A673 (cell line): Measurements from ENCODE around the gene ADAMTS14. TPM values are rescaled to one million over a fixed set of nuclear protein-coding genes. Genes with fewer than 3 reads are reported as not detected.

Experiments
- BruUV-seq: library from RNA; stranded (reverse); fragments of 400-500 nt; replicated peaks from 2 replicates; lab custom pipeline; 2021; lab: Mats Ljungman, UMichigan
- CTCF ChIA-PET: fragments of 300-600 bp; sonication (Branson Sonifier 250); formaldehyde crosslinking; loops from one replicate; lab custom pipeline; 2022; ENCODE audit warnings: antibody characterized with exemption; lab: Charles Lee
- POLR2A ChIA-PET: fragments of 300-600 bp; sonication (Branson Sonifier 250); formaldehyde crosslinking; loops from one replicate; lab custom pipeline; 2022; ENCODE audit warnings: antibody characterized with exemption; ENCODE audit not compliant: low non-redundant PET; lab: Charles Lee
- DNase-seq: peaks from one replicate; pipeline ENCODE4 v3.0.0-alpha.2; 2015; ENCODE audit warnings: low spot score
- H3K27ac ChIP-seq: fragments of 200-600 bp; sonication (generic); 2 replicates; pipeline ENCODE4 v1.5.1; 2016; ENCODE audit warnings: mixed run types, low read depth, mild to moderate bottlenecking, mixed read lengths, antibody characterized with exemption, low read length; ENCODE audit not compliant: poor library complexity, severe bottlenecking
- H3K27me3 ChIP-seq: fragments of 200-600 bp; sonication (generic); replicated peaks from 2 replicates; pipeline ENCODE4 v1.6.1; 2017; ENCODE audit warnings: mixed run types, low read depth, mild to moderate bottlenecking, mixed read lengths, antibody characterized with exemption, low read length; ENCODE audit not compliant: insufficient read depth, poor library complexity
- H3K36me3 ChIP-seq: fragments of 200-600 bp; sonication (generic); 2 replicates; pipeline ENCODE4 v1.6.1; 2016; ENCODE audit warnings: mixed run types, mild to moderate bottlenecking, mixed read lengths, antibody characterized with exemption, low read length; ENCODE audit not compliant: insufficient read depth, poor library complexity, severe bottlenecking
- H3K4me1 ChIP-seq: fragments of 200-600 bp; sonication (generic); 2 replicates; pipeline ENCODE4 v1.6.1; 2017; ENCODE audit warnings: mixed run types, mild to moderate bottlenecking, mixed read lengths, antibody characterized with exemption, low read length; ENCODE audit not compliant: insufficient read depth, poor library complexity, severe bottlenecking
- H3K4me3 ChIP-seq: fragments of 200-600 bp; sonication (generic); 2 replicates; pipeline ENCODE4 v1.5.1; 2016; ENCODE audit warnings: low read depth, mixed run types, mild to moderate bottlenecking, mixed read lengths, low read length; ENCODE audit not compliant: poor library complexity, severe bottlenecking
- H3K9me3 ChIP-seq: fragments of 200-600 bp; sonication (generic); 2 replicates; pipeline ENCODE4 v1.6.1; 2016; ENCODE audit warnings: mixed run types, low read depth, mild to moderate bottlenecking, mixed read lengths, antibody characterized with exemption, low read length; ENCODE audit not compliant: poor library complexity, severe bottlenecking
- EZH2 ChIP-seq: fragments of 200-600 bp; sonication (generic); IDR thresholded peaks from 2 replicates; pipeline ENCODE4 v1.6.1; 2017; ENCODE audit warnings: borderline replicate concordance, low read depth, mild to moderate bottlenecking, mixed read lengths, antibody characterized with exemption, low read length; ENCODE audit not compliant: poor library complexity, severe bottlenecking
- intact Hi-C: fragments of 100-400 bp; cut with micrococcal nuclease; formaldehyde crosslinking; loops from one replicate; pipeline ENCODE4 v1.10.0; 2022; ENCODE audit not compliant: unreplicated experiment
- total RNA-seq: library from RNA; stranded (reverse); gene quantifications from 2 replicates; pipeline ENCODE4 v1.2.3, GENCODE V29; 2021
- TF ChIP-seq, protein P1 (sequence below): fragments of 300-800, 200-600 bp; sonication (generic); conservative IDR thresholded peaks from 2 replicates; pipeline ENCODE4 v1.5.1; 2017; ENCODE audit warnings: low read depth, mild to moderate bottlenecking, antibody characterized with exemption, low read length, moderate library complexity, mixed read lengths

ADAMTS14 gene
- total RNA-seq, 1 experiment from 2014 or later: 0.21 TPM

DNA sequence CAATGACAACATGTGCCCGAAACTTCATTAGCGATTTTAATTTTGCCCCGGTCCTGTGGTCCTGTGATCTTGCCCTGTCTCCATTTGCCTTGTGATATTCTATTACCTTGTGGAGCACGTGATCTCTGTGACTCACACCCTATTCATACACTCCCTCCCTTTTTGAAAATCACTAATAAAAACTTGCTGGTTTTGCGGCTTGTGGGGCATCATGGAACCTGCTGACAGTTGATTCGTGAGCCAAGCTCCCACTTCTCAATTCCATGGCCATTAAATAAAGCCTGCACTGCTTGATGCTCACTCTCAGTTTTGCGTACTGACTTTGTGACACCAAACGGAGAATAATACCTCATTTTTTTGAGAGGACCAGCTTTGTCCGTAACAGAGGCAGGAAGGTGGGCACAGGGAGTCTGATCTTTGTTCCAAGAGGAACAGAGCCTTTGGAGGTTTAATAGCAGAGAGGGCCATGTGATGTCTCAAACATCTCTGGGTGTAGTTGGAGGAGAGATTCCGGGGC lies 3.8 kb upstream of the ADAMTS14 start:
- BruUV-seq: no TSS peak
- TF ChIP-seq, protein P1, sequence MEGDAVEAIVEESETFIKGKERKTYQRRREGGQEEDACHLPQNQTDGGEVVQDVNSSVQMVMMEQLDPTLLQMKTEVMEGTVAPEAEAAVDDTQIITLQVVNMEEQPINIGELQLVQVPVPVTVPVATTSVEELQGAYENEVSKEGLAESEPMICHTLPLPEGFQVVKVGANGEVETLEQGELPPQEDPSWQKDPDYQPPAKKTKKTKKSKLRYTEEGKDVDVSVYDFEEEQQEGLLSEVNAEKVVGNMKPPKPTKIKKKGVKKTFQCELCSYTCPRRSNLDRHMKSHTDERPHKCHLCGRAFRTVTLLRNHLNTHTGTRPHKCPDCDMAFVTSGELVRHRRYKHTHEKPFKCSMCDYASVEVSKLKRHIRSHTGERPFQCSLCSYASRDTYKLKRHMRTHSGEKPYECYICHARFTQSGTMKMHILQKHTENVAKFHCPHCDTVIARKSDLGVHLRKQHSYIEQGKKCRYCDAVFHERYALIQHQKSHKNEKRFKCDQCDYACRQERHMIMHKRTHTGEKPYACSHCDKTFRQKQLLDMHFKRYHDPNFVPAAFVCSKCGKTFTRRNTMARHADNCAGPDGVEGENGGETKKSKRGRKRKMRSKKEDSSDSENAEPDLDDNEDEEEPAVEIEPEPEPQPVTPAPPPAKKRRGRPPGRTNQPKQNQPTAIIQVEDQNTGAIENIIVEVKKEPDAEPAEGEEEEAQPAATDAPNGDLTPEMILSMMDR: no peak
- no peak for TF ChIP-seq EZH2
- intact Hi-C loops: no loop called here
- H3K36me3 ChIP-seq: no peaks in the 10 kb centered on the region
- ChIA-PET CTCF (no interaction called here), POLR2A (no interaction called here)
- DNase-seq: no peak
- H3K27me3 ChIP-seq: peaks cover 10% of the 10 kb centered on the region
- no peaks in the 10 kb centered on the region for H3K9me3 ChIP-seq
- H3K4me1 ChIP-seq: peaks cover 5% of the 10 kb centered on the region
- H3K27ac ChIP-seq: no peak overlapping the region
- H3K4me3 ChIP-seq: no peak overlapping the region

DNA sequence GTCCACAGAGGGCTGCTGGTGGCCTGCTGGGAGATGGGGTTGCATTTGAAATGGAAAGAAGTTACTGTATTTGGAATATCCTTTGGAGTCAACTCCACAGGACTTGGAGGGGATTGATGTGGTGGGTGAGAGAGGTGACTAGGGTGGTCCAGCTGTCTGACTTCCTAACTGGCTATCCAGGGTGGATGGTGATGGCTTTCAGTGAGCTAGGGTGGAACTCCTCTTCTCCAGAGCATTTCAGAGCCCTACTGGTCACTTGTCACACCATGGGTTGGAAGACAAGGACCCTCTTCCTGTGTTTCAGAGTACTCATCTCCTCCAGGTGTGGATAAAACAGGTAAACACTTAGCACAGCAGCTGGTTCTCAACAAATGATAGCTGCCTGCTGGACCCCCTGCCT lies 3.3 kb upstream of the ADAMTS14 start:
- ChIA-PET CTCF (no interaction called here), POLR2A (no interaction called here)
- TF ChIP-seq, protein P1: no peak
- TF ChIP-seq EZH2: no peak
- no peaks in the 10 kb centered on the region for H3K36me3 ChIP-seq
- H3K4me3 ChIP-seq: no peak overlapping the region
- BruUV-seq: no TSS peak
- peaks cover 10% of the 10 kb centered on the region for H3K27me3 ChIP-seq
- no peaks in the 10 kb centered on the region for H3K9me3 ChIP-seq
- peaks cover 5% of the 10 kb centered on the region for H3K4me1 ChIP-seq
- no peak overlapping the region for H3K27ac ChIP-seq
- intact Hi-C loops: no loop called here
- DNase-seq: no peak

DNA sequence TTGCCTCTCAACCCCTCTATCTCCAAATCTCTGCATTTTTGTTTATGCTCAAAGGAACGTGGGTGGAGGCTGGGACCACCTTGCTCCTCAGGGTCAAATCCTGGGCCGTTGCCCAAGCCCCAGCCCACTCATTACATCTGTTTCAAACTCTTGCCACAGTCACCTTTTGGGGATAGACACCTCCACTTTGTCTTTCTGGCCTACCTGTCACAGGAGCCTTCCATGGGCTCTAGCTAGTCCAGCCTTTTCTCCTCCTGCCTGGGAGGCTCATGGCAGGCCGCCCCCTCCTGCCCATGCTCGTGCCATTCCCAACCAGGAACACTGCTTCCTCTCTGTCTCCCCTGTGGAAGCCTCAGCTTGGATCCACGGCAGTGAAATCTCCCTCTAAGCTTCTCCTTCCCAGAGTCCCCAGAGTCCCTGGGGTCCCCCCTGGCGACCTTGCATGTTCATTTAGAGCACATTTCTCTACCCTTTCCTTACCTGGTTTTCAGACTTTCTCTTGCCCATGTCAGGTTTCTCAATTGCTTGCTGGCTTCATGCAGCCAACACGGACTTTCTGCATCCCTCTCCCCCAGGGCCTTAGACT lies 2.5 kb upstream of the ADAMTS14 start:
- ChIA-PET POLR2A (no interaction called here), CTCF (no interaction called here)
- BruUV-seq: no TSS peak
- intact Hi-C loops: loop anchor here (10.0 kb wide), 1 partner anchor 115 kb away; no protein-coding TSS in a partner anchor
- no peak for TF ChIP-seq EZH2
- TF ChIP-seq, protein P1: no peak
- Histone ChIP-seq H3K36me3 (no peaks in the 10 kb centered on the region), H3K4me3 (no peak overlapping the region), H3K9me3 (no peaks in the 10 kb centered on the region), H3K27ac (no peak overlapping the region), H3K27me3 (peaks cover 10% of the 10 kb centered on the region), H3K4me1 (peaks cover 2% of the 10 kb centered on the region)
- no peak for DNase-seq
